Measurements from ENCODE around the gene BTBD17.

Gene BTBD17

GRCh38 chr17:74396567-74396966 is 34.9 kb upstream of the BTBD17 start:
- Histone ChIP-seq H3K4me1 (ENCODE audit: control insufficient read depth, insufficient read depth, low read length) (peaks cover 8% of the 10 kb centered on the region), H3K36me3 (ENCODE audit: control insufficient read depth, insufficient read depth, low read length) (no peaks in the 10 kb centered on the region), H3K27me3 (ENCODE audit: control insufficient read depth, insufficient read depth, low read length, poor library complexity, severe bottlenecking) (no peaks in the 10 kb centered on the region), H3K4me3 (ENCODE audit: insufficient read depth, low read depth, low read length) (no peak overlapping the region), H3K27ac (ENCODE audit: insufficient read depth, low read depth, low read length, poor library complexity, severe bottlenecking) (no peak overlapping the region), H3K9me3 (ENCODE audit: control insufficient read depth, low read length) (no peaks in the 10 kb centered on the region)
- 92 to 96% methylated on average over 4 of the region's 4 CpGs for WGBS, 2 experiments

DNA sequence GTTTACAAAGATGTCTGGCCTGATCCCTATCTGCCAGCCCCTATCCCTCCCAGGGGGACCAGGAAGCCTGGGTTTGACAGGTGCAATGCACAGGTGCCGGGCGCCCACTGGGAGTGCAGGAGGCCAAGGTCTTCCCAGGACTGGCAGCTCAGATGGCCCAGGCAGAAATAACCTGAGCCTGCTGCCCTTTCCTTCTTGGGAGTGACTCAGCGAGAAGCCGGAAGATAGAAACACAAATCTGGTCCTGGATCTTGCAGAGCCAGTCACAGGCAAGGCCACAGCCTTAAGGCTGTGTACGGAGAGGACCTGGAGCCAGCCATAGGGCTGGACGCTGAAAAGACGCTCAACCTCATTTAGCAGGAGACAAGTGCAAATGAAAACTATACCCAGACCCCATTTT is 33.3 kb upstream of the BTBD17 start:
- Histone ChIP-seq H3K9me3 (ENCODE audit: control insufficient read depth, low read length) (no peaks in the 10 kb centered on the region), H3K4me1 (ENCODE audit: control insufficient read depth, insufficient read depth, low read length) (peaks cover 8% of the 10 kb centered on the region), H3K4me3 (ENCODE audit: insufficient read depth, low read depth, low read length) (no peak overlapping the region), H3K36me3 (ENCODE audit: control insufficient read depth, insufficient read depth, low read length) (no peaks in the 10 kb centered on the region), H3K27ac (ENCODE audit: insufficient read depth, low read depth, low read length, poor library complexity, severe bottlenecking) (no peak overlapping the region), H3K27me3 (ENCODE audit: control insufficient read depth, insufficient read depth, low read length, poor library complexity, severe bottlenecking) (no peaks in the 10 kb centered on the region)
- WGBS, 2 experiments, result 92 to 93% methylated on average over 7 of the region's 7 CpGs

- H3K36me3 ChIP-seq (ENCODE audit: control insufficient read depth, insufficient read depth, low read length), result no peaks in the 10 kb centered on the region
- H3K27me3 ChIP-seq (ENCODE audit: control insufficient read depth, insufficient read depth, low read length, poor library complexity, severe bottlenecking), result no peaks in the 10 kb centered on the region
- H3K9me3 ChIP-seq (ENCODE audit: control insufficient read depth, low read length), result no peaks in the 10 kb centered on the region
- peaks cover 10% of the 10 kb centered on the region for H3K4me1 ChIP-seq (ENCODE audit: control insufficient read depth, insufficient read depth, low read length)
- H3K4me3 ChIP-seq (ENCODE audit: insufficient read depth, low read depth, low read length), result no peak overlapping the region
- H3K27ac ChIP-seq (ENCODE audit: insufficient read depth, low read depth, low read length, poor library complexity, severe bottlenecking), result no peak overlapping the region
- 88% methylated on average over 12 of the region's 12 CpGs for WGBS, 2 experiments
These were observed 32.7 kb upstream of the BTBD17 start for GRCh38 chr17:74394275-74394950.

DNA sequence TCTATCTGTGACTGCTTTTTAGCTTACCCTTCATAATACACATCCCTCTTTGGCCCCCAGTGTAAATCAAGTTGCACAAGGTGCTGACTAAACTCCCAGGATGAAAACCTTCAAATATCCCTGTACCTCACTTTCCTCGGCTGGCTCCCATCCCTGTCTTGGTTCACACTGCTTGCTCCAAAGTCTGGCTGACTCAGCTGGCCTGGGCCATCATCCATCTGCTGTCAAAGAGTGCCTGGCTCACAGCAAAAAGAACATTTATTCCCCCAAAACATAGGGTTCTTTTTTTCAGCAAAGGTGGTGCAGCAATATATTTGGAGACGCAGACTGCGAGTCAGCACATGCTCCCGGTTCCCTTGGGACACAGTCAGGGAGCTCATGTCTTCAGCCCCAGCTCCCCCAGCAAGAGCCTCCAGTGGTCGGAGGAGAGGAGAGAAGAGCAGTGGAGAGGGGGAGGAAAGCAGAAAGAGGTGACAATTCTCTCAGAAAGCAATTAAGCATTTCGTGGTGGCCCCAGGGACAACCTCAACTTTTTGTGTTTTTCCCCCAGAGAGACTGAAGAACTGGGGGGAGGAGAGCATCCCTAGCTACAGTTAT is 31.8 kb upstream of the BTBD17 start:
- WGBS, 2 experiments, result 92 to 96% methylated on average over 6 of the region's 6 CpGs
- peaks cover 20% of the 10 kb centered on the region for H3K4me1 ChIP-seq (ENCODE audit: control insufficient read depth, insufficient read depth, low read length)
- H3K27me3 ChIP-seq (ENCODE audit: control insufficient read depth, insufficient read depth, low read length, poor library complexity, severe bottlenecking), result no peaks in the 10 kb centered on the region
- no peak overlapping the region for H3K4me3 ChIP-seq (ENCODE audit: insufficient read depth, low read depth, low read length)
- H3K9me3 ChIP-seq (ENCODE audit: control insufficient read depth, low read length), result no peaks in the 10 kb centered on the region
- H3K27ac ChIP-seq (ENCODE audit: insufficient read depth, low read depth, low read length, poor library complexity, severe bottlenecking), result no peak overlapping the region
- H3K36me3 ChIP-seq (ENCODE audit: control insufficient read depth, insufficient read depth, low read length), result no peaks in the 10 kb centered on the region

- Histone ChIP-seq H3K36me3 (ENCODE audit: control insufficient read depth, insufficient read depth, low read length) (no peaks in the 10 kb centered on the region), H3K4me3 (ENCODE audit: insufficient read depth, low read depth, low read length) (no peak overlapping the region), H3K9me3 (ENCODE audit: control insufficient read depth, low read length) (no peaks in the 10 kb centered on the region), H3K4me1 (ENCODE audit: control insufficient read depth, insufficient read depth, low read length) (peaks cover 23% of the 10 kb centered on the region), H3K27me3 (ENCODE audit: control insufficient read depth, insufficient read depth, low read length, poor library complexity, severe bottlenecking) (no peaks in the 10 kb centered on the region), H3K27ac (ENCODE audit: insufficient read depth, low read depth, low read length, poor library complexity, severe bottlenecking) (no peak overlapping the region)
- 64 to 81% methylated on average over 5 of the region's 5 CpGs for WGBS, 2 experiments
These were observed 31.2 kb upstream of the BTBD17 start for GRCh38 chr17:74392848-74393247.

GRCh38 chr17:74391771-74392170 is 30.1 kb upstream of the BTBD17 start:
- Histone ChIP-seq H3K4me3 (ENCODE audit: insufficient read depth, low read depth, low read length) (no peak overlapping the region), H3K9me3 (ENCODE audit: control insufficient read depth, low read length) (no peaks in the 10 kb centered on the region), H3K27me3 (ENCODE audit: control insufficient read depth, insufficient read depth, low read length, poor library complexity, severe bottlenecking) (no peaks in the 10 kb centered on the region), H3K36me3 (ENCODE audit: control insufficient read depth, insufficient read depth, low read length) (no peaks in the 10 kb centered on the region), H3K4me1 (ENCODE audit: control insufficient read depth, insufficient read depth, low read length) (peaks cover 29% of the 10 kb centered on the region), H3K27ac (ENCODE audit: insufficient read depth, low read depth, low read length, poor library complexity, severe bottlenecking) (no peak overlapping the region)
- WGBS, 2 experiments, result 90 to 91% methylated on average over 5 of the region's 5 CpGs

DNA sequence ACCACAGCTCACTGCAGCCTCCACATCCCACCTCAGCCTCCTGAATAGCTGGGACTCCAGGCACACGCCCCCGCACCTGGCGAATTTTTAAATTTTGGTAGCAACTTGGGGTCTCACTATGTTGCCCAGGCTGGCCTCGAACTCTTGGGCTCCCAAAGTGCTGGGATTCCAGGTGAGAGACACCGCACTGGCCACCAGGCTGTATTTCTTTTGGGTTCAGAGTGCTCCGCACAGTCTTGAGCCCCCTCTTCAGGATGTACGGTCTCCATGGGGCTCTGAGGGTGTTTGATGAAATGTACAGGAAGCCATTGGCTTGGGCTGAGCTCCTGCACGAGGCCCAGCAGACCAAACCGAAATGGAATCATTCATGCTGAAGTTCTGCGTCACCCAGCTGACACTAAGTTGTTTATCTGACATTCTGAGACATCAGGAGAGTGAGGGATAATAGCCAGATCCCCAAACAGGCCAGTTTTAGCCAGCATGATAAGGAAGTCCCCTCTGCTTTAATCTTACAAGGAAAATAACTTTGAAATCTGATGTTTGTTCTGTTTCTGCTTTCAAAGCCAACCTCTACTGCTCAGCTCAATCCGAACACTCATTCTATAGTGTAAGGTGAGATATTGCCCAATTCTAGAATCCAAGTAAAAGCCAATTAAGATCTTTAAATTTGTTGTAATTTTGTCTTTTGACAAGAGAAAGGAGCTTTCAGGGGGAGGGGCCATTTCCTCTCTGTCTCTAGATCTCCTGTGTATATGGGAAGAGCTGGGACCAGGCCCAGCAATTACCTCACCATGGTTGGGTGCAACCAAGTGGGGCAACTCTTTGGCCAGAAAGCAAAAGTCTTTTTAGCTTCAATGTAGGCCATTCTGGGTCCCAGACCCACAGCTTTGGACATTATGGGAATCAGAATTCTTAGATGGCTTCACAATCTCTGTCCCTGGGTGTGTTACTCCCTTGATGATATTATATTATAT is 29.3 kb upstream of the BTBD17 start:
- H3K36me3 ChIP-seq (ENCODE audit: control insufficient read depth, insufficient read depth, low read length), result no peaks in the 10 kb centered on the region
- H3K27ac ChIP-seq (ENCODE audit: insufficient read depth, low read depth, low read length, poor library complexity, severe bottlenecking), result no peak overlapping the region
- H3K4me3 ChIP-seq (ENCODE audit: insufficient read depth, low read depth, low read length), result no peak overlapping the region
- peaks cover 29% of the 10 kb centered on the region for H3K4me1 ChIP-seq (ENCODE audit: control insufficient read depth, insufficient read depth, low read length)
- 91 to 93% methylated on average over 10 to 11 of the region's 11 CpGs for WGBS, 2 experiments
- H3K9me3 ChIP-seq (ENCODE audit: control insufficient read depth, low read length), result no peaks in the 10 kb centered on the region
- H3K27me3 ChIP-seq (ENCODE audit: control insufficient read depth, insufficient read depth, low read length, poor library complexity, severe bottlenecking), result no peaks in the 10 kb centered on the region

DNA sequence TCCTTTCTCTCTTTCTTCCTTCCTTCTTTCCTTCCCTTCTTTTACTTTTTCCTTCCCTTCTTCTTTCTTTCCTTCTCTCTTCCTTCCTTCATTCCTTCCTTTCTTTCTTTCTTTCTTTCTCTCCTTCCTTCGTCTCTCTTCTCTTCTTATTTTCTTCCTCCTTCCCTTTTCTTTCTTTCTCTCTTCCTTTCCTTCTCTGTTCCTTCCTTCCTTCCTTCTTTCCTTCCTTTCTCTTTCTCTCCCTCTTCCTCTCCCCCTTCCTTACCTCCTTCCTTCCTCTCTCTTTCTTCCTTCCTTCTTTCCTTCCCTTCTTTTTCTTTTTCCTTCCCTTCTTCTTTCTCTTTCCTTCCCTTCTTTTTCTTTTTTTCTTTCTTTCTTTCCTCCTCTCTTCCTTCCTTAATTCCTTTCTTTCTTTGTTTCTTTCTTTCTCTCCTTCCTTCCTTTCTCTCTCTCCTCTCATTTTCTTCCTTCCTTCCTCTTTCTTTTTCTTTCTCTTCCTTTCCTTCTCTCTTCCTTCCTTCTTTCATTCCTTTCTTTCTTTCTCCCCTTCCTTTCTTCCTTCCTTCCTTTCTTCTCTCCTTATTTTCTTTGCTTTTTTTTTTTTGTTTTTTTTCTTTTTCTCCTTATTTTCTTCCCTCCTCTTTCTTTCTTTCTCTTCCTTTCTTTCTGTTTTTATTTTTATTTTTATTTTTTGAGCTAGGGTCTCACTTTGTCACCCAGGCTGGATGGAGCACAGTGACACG is 28.4 kb upstream of the BTBD17 start:
- Histone ChIP-seq H3K36me3 (ENCODE audit: control insufficient read depth, insufficient read depth, low read length) (no peaks in the 10 kb centered on the region), H3K27ac (ENCODE audit: insufficient read depth, low read depth, low read length, poor library complexity, severe bottlenecking) (no peak overlapping the region)
- WGBS, 2 experiments, result 83 to 89% methylated on average over 2 of the region's 2 CpGs

DNA sequence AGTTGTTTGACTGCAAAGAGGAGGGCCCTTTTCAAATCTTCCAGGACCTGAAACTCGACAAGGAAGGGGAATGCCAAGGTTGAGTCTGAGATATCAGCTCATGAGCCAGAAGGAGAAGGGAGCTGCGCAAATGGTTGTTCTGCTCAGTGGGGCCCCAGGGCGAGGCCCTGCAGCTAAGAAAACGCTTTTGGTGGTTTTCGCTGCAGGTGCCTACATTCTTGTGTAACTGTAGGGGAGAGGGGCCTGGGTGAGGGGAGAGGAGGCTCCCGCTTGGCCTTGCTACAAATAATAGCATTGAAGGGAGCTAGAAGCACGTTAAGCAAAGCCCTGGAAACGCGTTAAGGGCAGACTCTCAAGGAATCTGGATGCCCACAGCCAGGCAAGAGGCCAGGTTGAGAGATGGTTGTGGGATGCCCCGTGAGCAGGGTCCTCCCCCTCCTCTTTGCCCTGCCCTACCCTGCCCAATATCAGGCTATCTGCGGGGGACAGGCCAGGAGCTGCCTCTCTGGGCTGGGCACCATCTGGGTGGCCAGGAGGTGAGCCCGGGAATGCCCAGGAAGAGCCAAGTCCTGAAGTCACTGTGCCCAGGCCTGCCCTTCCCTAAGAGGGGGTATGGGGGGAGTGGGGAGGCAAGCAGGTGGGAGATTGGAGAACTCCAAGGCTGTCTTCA is 27.6 kb upstream of the BTBD17 start:
- 71 to 77% methylated on average over 12 of the region's 12 CpGs for WGBS, 2 experiments
- H3K4me1 ChIP-seq (ENCODE audit: control insufficient read depth, insufficient read depth, low read length), result peaks cover 27% of the 10 kb centered on the region
- H3K4me3 ChIP-seq (ENCODE audit: insufficient read depth, low read depth, low read length), result no peak overlapping the region
- H3K27me3 ChIP-seq (ENCODE audit: control insufficient read depth, insufficient read depth, low read length, poor library complexity, severe bottlenecking), result no peaks in the 10 kb centered on the region
- H3K36me3 ChIP-seq (ENCODE audit: control insufficient read depth, insufficient read depth, low read length), result no peaks in the 10 kb centered on the region
- no peaks in the 10 kb centered on the region for H3K9me3 ChIP-seq (ENCODE audit: control insufficient read depth, low read length)
- H3K27ac ChIP-seq (ENCODE audit: insufficient read depth, low read depth, low read length, poor library complexity, severe bottlenecking), result no peak overlapping the region

More for the DNA sequence above, 28.4 kb upstream of the BTBD17 start:
- peaks cover 29% of the 10 kb centered on the region for H3K4me1 ChIP-seq (ENCODE audit: control insufficient read depth, insufficient read depth, low read length)
- no peaks in the 10 kb centered on the region for H3K27me3 ChIP-seq (ENCODE audit: control insufficient read depth, insufficient read depth, low read length, poor library complexity, severe bottlenecking)
- H3K9me3 ChIP-seq (ENCODE audit: control insufficient read depth, low read length), result no peaks in the 10 kb centered on the region
- no peak overlapping the region for H3K4me3 ChIP-seq (ENCODE audit: insufficient read depth, low read depth, low read length)
